ENCODE measurements around the gene HDAC4.

DNA sequence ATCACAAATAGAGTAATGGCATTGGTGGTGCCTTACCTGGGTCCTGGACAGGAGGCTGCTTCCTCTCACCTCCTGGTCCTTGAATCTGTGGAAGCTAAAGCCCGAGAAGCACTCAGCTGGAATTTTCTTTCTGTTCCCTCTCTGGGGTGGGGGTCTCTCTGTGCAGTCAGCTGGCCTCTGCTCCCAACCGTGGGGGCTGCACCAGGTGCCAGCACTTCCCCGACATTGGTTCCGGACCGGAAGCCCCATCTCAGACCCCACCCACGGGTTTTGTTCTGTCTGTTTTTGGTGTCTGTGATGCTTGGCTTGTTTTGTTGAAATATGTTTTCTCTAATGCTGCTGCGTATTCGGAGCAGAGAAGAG is 398.2 kb downstream of the HDAC4 start:
- TF ChIP-seq, protein P1, sequence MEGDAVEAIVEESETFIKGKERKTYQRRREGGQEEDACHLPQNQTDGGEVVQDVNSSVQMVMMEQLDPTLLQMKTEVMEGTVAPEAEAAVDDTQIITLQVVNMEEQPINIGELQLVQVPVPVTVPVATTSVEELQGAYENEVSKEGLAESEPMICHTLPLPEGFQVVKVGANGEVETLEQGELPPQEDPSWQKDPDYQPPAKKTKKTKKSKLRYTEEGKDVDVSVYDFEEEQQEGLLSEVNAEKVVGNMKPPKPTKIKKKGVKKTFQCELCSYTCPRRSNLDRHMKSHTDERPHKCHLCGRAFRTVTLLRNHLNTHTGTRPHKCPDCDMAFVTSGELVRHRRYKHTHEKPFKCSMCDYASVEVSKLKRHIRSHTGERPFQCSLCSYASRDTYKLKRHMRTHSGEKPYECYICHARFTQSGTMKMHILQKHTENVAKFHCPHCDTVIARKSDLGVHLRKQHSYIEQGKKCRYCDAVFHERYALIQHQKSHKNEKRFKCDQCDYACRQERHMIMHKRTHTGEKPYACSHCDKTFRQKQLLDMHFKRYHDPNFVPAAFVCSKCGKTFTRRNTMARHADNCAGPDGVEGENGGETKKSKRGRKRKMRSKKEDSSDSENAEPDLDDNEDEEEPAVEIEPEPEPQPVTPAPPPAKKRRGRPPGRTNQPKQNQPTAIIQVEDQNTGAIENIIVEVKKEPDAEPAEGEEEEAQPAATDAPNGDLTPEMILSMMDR (IDR thresholded peaks at IDR 0.05): no peak
- TF ChIP-seq OVOL2 (CRISPR knock-in tag; IDR thresholded peaks at IDR 0.05; ENCODE audit: borderline replicate concordance) (no peak), TEAD4 (CRISPR knock-in tag; IDR thresholded peaks at IDR 0.05) (no peak), ZNF317 (CRISPR knock-in tag; IDR thresholded peaks at IDR 0.05; ENCODE audit: borderline replicate concordance, low read depth) (no peak), IRF2 (CRISPR knock-in tag; IDR thresholded peaks at IDR 0.05; ENCODE audit: borderline replicate concordance, low read depth) (no peak), CREB1 (CRISPR knock-in tag; IDR thresholded peaks at IDR 0.05) (no peak), JAZF1 (CRISPR knock-in tag; IDR thresholded peaks at IDR 0.05) (no peak), SP1 (CRISPR knock-in tag; conservative IDR thresholded peaks at IDR 0.05) (no peak)
- TF ChIP-seq, protein P2, sequence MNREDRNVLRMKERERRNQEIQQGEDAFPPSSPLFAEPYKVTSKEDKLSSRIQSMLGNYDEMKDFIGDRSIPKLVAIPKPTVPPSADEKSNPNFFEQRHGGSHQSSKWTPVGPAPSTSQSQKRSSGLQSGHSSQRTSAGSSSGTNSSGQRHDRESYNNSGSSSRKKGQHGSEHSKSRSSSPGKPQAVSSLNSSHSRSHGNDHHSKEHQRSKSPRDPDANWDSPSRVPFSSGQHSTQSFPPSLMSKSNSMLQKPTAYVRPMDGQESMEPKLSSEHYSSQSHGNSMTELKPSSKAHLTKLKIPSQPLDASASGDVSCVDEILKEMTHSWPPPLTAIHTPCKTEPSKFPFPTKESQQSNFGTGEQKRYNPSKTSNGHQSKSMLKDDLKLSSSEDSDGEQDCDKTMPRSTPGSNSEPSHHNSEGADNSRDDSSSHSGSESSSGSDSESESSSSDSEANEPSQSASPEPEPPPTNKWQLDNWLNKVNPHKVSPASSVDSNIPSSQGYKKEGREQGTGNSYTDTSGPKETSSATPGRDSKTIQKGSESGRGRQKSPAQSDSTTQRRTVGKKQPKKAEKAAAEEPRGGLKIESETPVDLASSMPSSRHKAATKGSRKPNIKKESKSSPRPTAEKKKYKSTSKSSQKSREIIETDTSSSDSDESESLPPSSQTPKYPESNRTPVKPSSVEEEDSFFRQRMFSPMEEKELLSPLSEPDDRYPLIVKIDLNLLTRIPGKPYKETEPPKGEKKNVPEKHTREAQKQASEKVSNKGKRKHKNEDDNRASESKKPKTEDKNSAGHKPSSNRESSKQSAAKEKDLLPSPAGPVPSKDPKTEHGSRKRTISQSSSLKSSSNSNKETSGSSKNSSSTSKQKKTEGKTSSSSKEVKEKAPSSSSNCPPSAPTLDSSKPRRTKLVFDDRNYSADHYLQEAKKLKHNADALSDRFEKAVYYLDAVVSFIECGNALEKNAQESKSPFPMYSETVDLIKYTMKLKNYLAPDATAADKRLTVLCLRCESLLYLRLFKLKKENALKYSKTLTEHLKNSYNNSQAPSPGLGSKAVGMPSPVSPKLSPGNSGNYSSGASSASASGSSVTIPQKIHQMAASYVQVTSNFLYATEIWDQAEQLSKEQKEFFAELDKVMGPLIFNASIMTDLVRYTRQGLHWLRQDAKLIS (CRISPR knock-in tag; IDR thresholded peaks at IDR 0.05; ENCODE audit: borderline replicate concordance): no peak
- TF ChIP-seq, protein P3, sequence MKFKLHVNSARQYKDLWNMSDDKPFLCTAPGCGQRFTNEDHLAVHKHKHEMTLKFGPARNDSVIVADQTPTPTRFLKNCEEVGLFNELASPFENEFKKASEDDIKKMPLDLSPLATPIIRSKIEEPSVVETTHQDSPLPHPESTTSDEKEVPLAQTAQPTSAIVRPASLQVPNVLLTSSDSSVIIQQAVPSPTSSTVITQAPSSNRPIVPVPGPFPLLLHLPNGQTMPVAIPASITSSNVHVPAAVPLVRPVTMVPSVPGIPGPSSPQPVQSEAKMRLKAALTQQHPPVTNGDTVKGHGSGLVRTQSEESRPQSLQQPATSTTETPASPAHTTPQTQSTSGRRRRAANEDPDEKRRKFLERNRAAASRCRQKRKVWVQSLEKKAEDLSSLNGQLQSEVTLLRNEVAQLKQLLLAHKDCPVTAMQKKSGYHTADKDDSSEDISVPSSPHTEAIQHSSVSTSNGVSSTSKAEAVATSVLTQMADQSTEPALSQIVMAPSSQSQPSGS (CRISPR knock-in tag; IDR thresholded peaks at IDR 0.05; ENCODE audit: borderline replicate concordance, low read depth): no peak
- TF ChIP-seq, protein P4, sequence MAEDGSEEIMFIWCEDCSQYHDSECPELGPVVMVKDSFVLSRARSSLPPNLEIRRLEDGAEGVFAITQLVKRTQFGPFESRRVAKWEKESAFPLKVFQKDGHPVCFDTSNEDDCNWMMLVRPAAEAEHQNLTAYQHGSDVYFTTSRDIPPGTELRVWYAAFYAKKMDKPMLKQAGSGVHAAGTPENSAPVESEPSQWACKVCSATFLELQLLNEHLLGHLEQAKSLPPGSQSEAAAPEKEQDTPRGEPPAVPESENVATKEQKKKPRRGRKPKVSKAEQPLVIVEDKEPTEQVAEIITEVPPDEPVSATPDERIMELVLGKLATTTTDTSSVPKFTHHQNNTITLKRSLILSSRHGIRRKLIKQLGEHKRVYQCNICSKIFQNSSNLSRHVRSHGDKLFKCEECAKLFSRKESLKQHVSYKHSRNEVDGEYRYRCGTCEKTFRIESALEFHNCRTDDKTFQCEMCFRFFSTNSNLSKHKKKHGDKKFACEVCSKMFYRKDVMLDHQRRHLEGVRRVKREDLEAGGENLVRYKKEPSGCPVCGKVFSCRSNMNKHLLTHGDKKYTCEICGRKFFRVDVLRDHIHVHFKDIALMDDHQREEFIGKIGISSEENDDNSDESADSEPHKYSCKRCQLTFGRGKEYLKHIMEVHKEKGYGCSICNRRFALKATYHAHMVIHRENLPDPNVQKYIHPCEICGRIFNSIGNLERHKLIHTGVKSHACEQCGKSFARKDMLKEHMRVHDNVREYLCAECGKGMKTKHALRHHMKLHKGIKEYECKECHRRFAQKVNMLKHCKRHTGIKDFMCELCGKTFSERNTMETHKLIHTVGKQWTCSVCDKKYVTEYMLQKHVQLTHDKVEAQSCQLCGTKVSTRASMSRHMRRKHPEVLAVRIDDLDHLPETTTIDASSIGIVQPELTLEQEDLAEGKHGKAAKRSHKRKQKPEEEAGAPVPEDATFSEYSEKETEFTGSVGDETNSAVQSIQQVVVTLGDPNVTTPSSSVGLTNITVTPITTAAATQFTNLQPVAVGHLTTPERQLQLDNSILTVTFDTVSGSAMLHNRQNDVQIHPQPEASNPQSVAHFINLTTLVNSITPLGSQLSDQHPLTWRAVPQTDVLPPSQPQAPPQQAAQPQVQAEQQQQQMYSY (CRISPR knock-in tag; IDR thresholded peaks at IDR 0.05): no peak
- TF ChIP-seq, protein P5, sequence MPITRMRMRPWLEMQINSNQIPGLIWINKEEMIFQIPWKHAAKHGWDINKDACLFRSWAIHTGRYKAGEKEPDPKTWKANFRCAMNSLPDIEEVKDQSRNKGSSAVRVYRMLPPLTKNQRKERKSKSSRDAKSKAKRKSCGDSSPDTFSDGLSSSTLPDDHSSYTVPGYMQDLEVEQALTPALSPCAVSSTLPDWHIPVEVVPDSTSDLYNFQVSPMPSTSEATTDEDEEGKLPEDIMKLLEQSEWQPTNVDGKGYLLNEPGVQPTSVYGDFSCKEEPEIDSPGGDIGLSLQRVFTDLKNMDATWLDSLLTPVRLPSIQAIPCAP (CRISPR knock-in tag; IDR thresholded peaks at IDR 0.05): no peak
- TF ChIP-seq, protein P6, sequence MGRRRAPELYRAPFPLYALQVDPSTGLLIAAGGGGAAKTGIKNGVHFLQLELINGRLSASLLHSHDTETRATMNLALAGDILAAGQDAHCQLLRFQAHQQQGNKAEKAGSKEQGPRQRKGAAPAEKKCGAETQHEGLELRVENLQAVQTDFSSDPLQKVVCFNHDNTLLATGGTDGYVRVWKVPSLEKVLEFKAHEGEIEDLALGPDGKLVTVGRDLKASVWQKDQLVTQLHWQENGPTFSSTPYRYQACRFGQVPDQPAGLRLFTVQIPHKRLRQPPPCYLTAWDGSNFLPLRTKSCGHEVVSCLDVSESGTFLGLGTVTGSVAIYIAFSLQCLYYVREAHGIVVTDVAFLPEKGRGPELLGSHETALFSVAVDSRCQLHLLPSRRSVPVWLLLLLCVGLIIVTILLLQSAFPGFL (CRISPR knock-in tag; IDR thresholded peaks at IDR 0.05; ENCODE audit: borderline replicate concordance): no peak

All from WTC11 (cell line).